Liver (tissue), 9 donors: ENCODE measurements around the gene IL17B. TPM values are rescaled to one million over a fixed set of nuclear protein-coding genes. Genes with fewer than 3 reads are reported as not detected.

Experiments used
- DNase-seq: peaks from one replicate; pipeline ENCODE4 v3.0.0-alpha.2; 2017; ENCODE audit warnings: low spot score
- H3K27ac ChIP-seq, 2 donors: one replicate each; pipeline ENCODE4 v1.7.0; 2013; ENCODE audit warnings: inconsistent platforms in 2 of 2, low read length in 2 of 2, control low read depth in 1 of 2, low read depth in 1 of 2, mild to moderate bottlenecking in 1 of 2
- H3K27me3 ChIP-seq, 4 donors: one replicate each; pipeline versions ENCODE4 v1.6.1 to v1.7.0; 2013; ENCODE audit warnings: low read length in 3 of 4, inconsistent platforms in 1 of 4, mild to moderate bottlenecking in 1 of 4, moderate library complexity in 1 of 4; ENCODE audit not compliant: control insufficient read depth in 4 of 4, insufficient read depth in 4 of 4
- H3K36me3 ChIP-seq, 4 donors: one replicate each; pipeline versions ENCODE4 v1.6.1 to v1.7.0; 2013; ENCODE audit warnings: low read length in 3 of 4, mild to moderate bottlenecking in 3 of 4, low read depth in 1 of 4, moderate library complexity in 1 of 4; ENCODE audit not compliant: control insufficient read depth in 4 of 4, insufficient read depth in 3 of 4
- H3K4me1 ChIP-seq, 4 donors: one replicate each; pipeline versions ENCODE4 v1.6.1 to v1.7.0; 2013; ENCODE audit warnings: low read length in 3 of 4, mild to moderate bottlenecking in 3 of 4, moderate library complexity in 1 of 4; ENCODE audit not compliant: control insufficient read depth in 4 of 4, insufficient read depth in 4 of 4
- H3K4me3 ChIP-seq, 3 donors: one replicate each; pipeline versions ENCODE4 v1.6.1 to v1.7.0; 2013; ENCODE audit warnings: low read length in 3 of 3, control low read depth in 1 of 3, low read depth in 1 of 3, mild to moderate bottlenecking in 1 of 3
- H3K9ac ChIP-seq, 2 donors: one replicate each; pipeline ENCODE4 v1.7.0; 2013; ENCODE audit warnings: low read length in 2 of 2, mild to moderate bottlenecking in 2 of 2, moderate library complexity in 2 of 2, control low read depth in 1 of 2, low read depth in 1 of 2
- H3K9me3 ChIP-seq, 4 donors: one replicate each; pipeline versions ENCODE4 v1.6.1 to v1.7.0; 2013; ENCODE audit warnings: low read length in 3 of 4; ENCODE audit not compliant: control insufficient read depth in 4 of 4
- ATF3 ChIP-seq: IDR thresholded peaks from 2 replicates; pipeline ENCODE4 v1.6.1; 2016; ENCODE audit warnings: antibody characterized with exemption
- CTCF ChIP-seq: fragments of 150-350 bp; IDR thresholded peaks from 2 replicates; pipeline ENCODE4 v1.5.1; 2017; ENCODE audit warnings: improper control_type of control experiment, low read depth, low read length; ENCODE audit not compliant: missing input control
- EGR1 ChIP-seq, 2 donors: IDR thresholded peaks; 2 replicates each; pipeline ENCODE4 v1.6.1; 2016 to 2018; ENCODE audit warnings: antibody characterized with exemption in 2 of 2, low read depth in 2 of 2
- FOXA1 ChIP-seq: IDR thresholded peaks from 2 replicates; pipeline ENCODE4 v1.6.1; 2016; ENCODE audit warnings: antibody characterized with exemption
- FOXA2 ChIP-seq: IDR thresholded peaks from 2 replicates; pipeline ENCODE4 v1.6.1; 2016; ENCODE audit warnings: antibody characterized with exemption
- GABPA ChIP-seq, 2 donors: IDR thresholded peaks in 1 of 2; conservative IDR thresholded peaks in 1 of 2; 2 replicates each; pipeline ENCODE4 v1.6.1; 2016; ENCODE audit warnings: antibody characterized with exemption in 2 of 2, mild to moderate bottlenecking in 1 of 2, moderate library complexity in 1 of 2
- HNF4A ChIP-seq, 2 donors: conservative IDR thresholded peaks; 2 replicates each; pipeline ENCODE4 v1.6.1; 2016; ENCODE audit warnings: antibody characterized with exemption in 2 of 2, mild to moderate bottlenecking in 2 of 2
- HNF4G ChIP-seq: IDR thresholded peaks from 2 replicates; pipeline ENCODE4 v1.6.1; 2016; ENCODE audit warnings: antibody characterized with exemption
- JUND ChIP-seq, 2 donors: IDR thresholded peaks; 2 replicates each; pipeline ENCODE4 v1.6.1; 2016; ENCODE audit warnings: antibody characterized with exemption in 2 of 2
- MAX ChIP-seq: IDR thresholded peaks from 2 replicates; pipeline ENCODE4 v1.6.1; 2016; ENCODE audit warnings: antibody characterized with exemption
- NR2F2 ChIP-seq: IDR thresholded peaks from 2 replicates; pipeline ENCODE4 v1.6.1; 2016; ENCODE audit warnings: antibody characterized with exemption
- RAD21 ChIP-seq, 2 donors: IDR thresholded peaks; 2 replicates each; pipeline ENCODE4 v1.6.1; 2016; ENCODE audit warnings: antibody characterized with exemption in 2 of 2, mild to moderate bottlenecking in 2 of 2
- REST ChIP-seq: IDR thresholded peaks from 2 replicates; pipeline ENCODE4 v1.6.1; 2016; ENCODE audit warnings: antibody characterized with exemption, mild to moderate bottlenecking
- RXRA ChIP-seq, 2 donors: IDR thresholded peaks; 2 replicates each; pipeline ENCODE4 v1.6.1; 2017 to 2018; ENCODE audit warnings: antibody characterized with exemption in 2 of 2, mild to moderate bottlenecking in 1 of 2
- SP1 ChIP-seq: IDR thresholded peaks from 2 replicates; pipeline ENCODE4 v1.6.1; 2018; ENCODE audit warnings: antibody characterized with exemption, mild to moderate bottlenecking
- TAF1 ChIP-seq: conservative IDR thresholded peaks from 2 replicates; pipeline ENCODE4 v1.6.1; 2016; ENCODE audit warnings: antibody characterized with exemption, mild to moderate bottlenecking
- YY1 ChIP-seq: IDR thresholded peaks from 2 replicates; pipeline ENCODE4 v1.6.1; 2016; ENCODE audit warnings: antibody characterized with exemption, mild to moderate bottlenecking
- ZBTB33 ChIP-seq: IDR thresholded peaks from 2 replicates; pipeline ENCODE4 v1.6.1; 2016; ENCODE audit warnings: antibody characterized with exemption
- WGBS: extraction: QIAGEN DNeasy Blood & Tissue Kit; methylation state at CpG from one replicate; pipeline ENCODE4 v1.1.7; 2013; 5-methylcytosine and 5-hydroxymethylcytosine counted together
- polyA plus RNA-seq, 2 donors: library from polyadenylated mRNA; stranded (reverse) in 1 of 2; unstranded in 1 of 2; fragments of 200-250 nt in 1 of 2; fragments of >200 nt in 1 of 2; fragmentation: Nextera tagmentation in 1 of 2; extraction: Ambion mirVana in 1 of 2; gene quantifications; one replicate each; pipeline versions ENCODE4 v1.2.1 to v1.2.3, GENCODE V29; 2013 to 2015
- total RNA-seq, 2 donors: library from RNA; depleted of rRNA; stranded (reverse); fragments of >200 nt; gene quantifications; one replicate each; pipeline ENCODE4 v1.2.3, GENCODE V29; 2014
- donor health status: healthy.
- donor health status: healthy.
- donor health status: healthy.
- donor health status: healthy.
- donor health status: healthy.

IL17B gene
- total and polyA plus RNA-seq, 4 donors = not detected

GRCh38 chr5:149422366-149423048, 43.4 kb upstream of the IL17B start:
- no peaks in the 10 kb centered on the region for H3K27me3 ChIP-seq
- H3K9me3 ChIP-seq = no peaks in the 10 kb centered on the region
- peak; percentile 26 for TF ChIP-seq SP1
- no peak for TF ChIP-seq CTCF
- TF ChIP-seq NR2F2 = peak; percentile 39
- TF ChIP-seq RXRA (IDR thresholded peaks at IDR 0.05) = peak in 1 of 2 donors; percentile 22
- TF ChIP-seq MAX = no peak
- no peak overlapping the region for H3K9ac ChIP-seq
- H3K4me3 ChIP-seq = no peak overlapping the region
- H3K36me3 ChIP-seq = no peaks in the 10 kb centered on the region
- peak overlapping the region; percentile 46 to 56 for H3K27ac ChIP-seq
- peaks cover 0 to 4% (median 0%) of the 10 kb centered on the region in 4 donors for H3K4me1 ChIP-seq
- peak; percentile 47 for DNase-seq
- WGBS = 48% methylated on average over 19 of the region's 19 CpGs

GRCh38 chr5:149421834-149422233, 42.7 kb upstream of the IL17B start:
- H3K9me3 ChIP-seq = no peaks in the 10 kb centered on the region
- H3K27ac ChIP-seq = peak overlapping the region in 1 of 2 donors; percentile 55
- no peaks in the 10 kb centered on the region for H3K27me3 ChIP-seq
- no peak overlapping the region for H3K4me3 ChIP-seq
- peaks cover 0 to 4% (median 0%) of the 10 kb centered on the region in 4 donors for H3K4me1 ChIP-seq
- no peaks in the 10 kb centered on the region for H3K36me3 ChIP-seq
- no peak for TF ChIP-seq TAF1
- TF ChIP-seq YY1 = no peak
- TF ChIP-seq FOXA2 = no peak
- no peak for TF ChIP-seq HNF4G
- no peak for TF ChIP-seq GABPA (IDR thresholded peaks at IDR 0.05 in 1 of 2, conservative IDR thresholded peaks at IDR 0.05 in 1 of 2)
- TF ChIP-seq FOXA1 = no peak
- TF ChIP-seq SP1 = no peak
- TF ChIP-seq RXRA (IDR thresholded peaks at IDR 0.05) = no peak
- no peak for TF ChIP-seq NR2F2
- TF ChIP-seq ZBTB33 = no peak
- no peak for TF ChIP-seq MAX
- no peak for TF ChIP-seq JUND (IDR thresholded peaks at IDR 0.05)
- no peak for TF ChIP-seq CTCF
- no peak for TF ChIP-seq REST
- TF ChIP-seq HNF4A (conservative IDR thresholded peaks at IDR 0.05) = no peak
- no peak for TF ChIP-seq ATF3
- no peak for TF ChIP-seq EGR1 (IDR thresholded peaks at IDR 0.05; ENCODE audit: low read depth in 2 of 2)
- TF ChIP-seq RAD21 (IDR thresholded peaks at IDR 0.05) = no peak
- DNase-seq = no peak
- WGBS = 84% methylated on average over 5 of the region's 5 CpGs
- H3K9ac ChIP-seq = no peak overlapping the region
